HepG2 (cell line): ENCODE results near the gene ZNF384. TPM values are rescaled to one million over a fixed set of nuclear protein-coding genes. Genes with fewer than 3 reads are reported as not detected.

Experiments used
- ARNT ChIP-seq: fragments of 450-650 bp; IDR thresholded peaks from 2 replicates; pipeline ENCODE4 v1.6.1; 2017
- ASH2L ChIP-seq: fragments of 300-600, 200-600 bp; sonication (generic); IDR thresholded peaks from 2 replicates; pipeline ENCODE4 v1.7.0; 2017; ENCODE audit warnings: low read depth, mild to moderate bottlenecking, moderate library complexity, mixed read lengths, low read length; ENCODE audit not compliant: insufficient read length
- ATF4 ChIP-seq, 2 experiments: fragments of 450-650 bp in 1 of 2; sonication (generic) in 1 of 2; formaldehyde crosslinking; IDR thresholded peaks; 2 replicates each; pipeline versions ENCODE4 v1.5.0 to v1.8.0; 2020 to 2022; ENCODE audit warnings: mild to moderate bottlenecking in 1 of 2, missing genetic modification reagents in 1 of 2
- ATF7 ChIP-seq, 2 experiments: fragments of 450-650 bp in 1 of 2; sonication (generic) in 1 of 2; formaldehyde crosslinking in 1 of 2; IDR thresholded peaks; 2 replicates each; pipeline versions ENCODE4 v1.4.0 to v1.6.1; 2016 to 2020; ENCODE audit warnings: antibody characterized with exemption in 1 of 2, mild to moderate bottlenecking in 1 of 2, missing genetic modification reagents in 1 of 2
- BRD4 ChIP-seq: sonication (generic); formaldehyde crosslinking; IDR thresholded peaks from 2 replicates; pipeline ENCODE4 v1.4.0; 2020; ENCODE audit warnings: missing genetic modification reagents
- FOXM1 ChIP-seq: sonication (generic); formaldehyde crosslinking; IDR thresholded peaks from 2 replicates; pipeline ENCODE4 v1.5.0; 2020; ENCODE audit warnings: missing genetic modification reagents
- JARID2 ChIP-seq: sonication (generic); formaldehyde crosslinking; IDR thresholded peaks from 2 replicates; pipeline ENCODE4 v1.8.1; 2023; ENCODE audit warnings: missing genetic modification reagents, inconsistent platforms; ENCODE audit not compliant: insufficient replicate concordance
- NFATC3 ChIP-seq: sonication (generic); formaldehyde crosslinking; IDR thresholded peaks from 2 replicates; pipeline ENCODE4 v1.5.1; 2020; ENCODE audit warnings: mild to moderate bottlenecking, missing genetic modification reagents
- PHF20 ChIP-seq: sonication (generic); formaldehyde crosslinking; IDR thresholded peaks from 2 replicates; pipeline ENCODE4 v1.5.0; 2020; ENCODE audit warnings: mild to moderate bottlenecking, missing genetic modification reagents
- RNF2 ChIP-seq: fragments of 450-650 bp; conservative IDR thresholded peaks from 2 replicates; pipeline ENCODE4 v1.6.1; 2016; ENCODE audit warnings: low read depth
- SETDB1 ChIP-seq: sonication (generic); formaldehyde crosslinking; IDR thresholded peaks from 2 replicates; pipeline ENCODE4 v1.5.1; 2020; ENCODE audit warnings: missing genetic modification reagents, mild to moderate bottlenecking, borderline replicate concordance
- SNAI1 ChIP-seq: sonication (generic); formaldehyde crosslinking; IDR thresholded peaks from 2 replicates; pipeline ENCODE4 v1.5.0; 2020; ENCODE audit warnings: mild to moderate bottlenecking, missing genetic modification reagents, borderline replicate concordance
- SOX13 ChIP-seq, 3 experiments: fragments of 450-650 bp in 1 of 3; sonication (generic) in 1 of 3; formaldehyde crosslinking in 1 of 3; IDR thresholded peaks in 2 of 3; conservative IDR thresholded peaks in 1 of 3; 2 replicates each; pipeline versions ENCODE4 v1.5.0 to v1.6.1; 2016 to 2020; ENCODE audit warnings: antibody characterized with exemption in 1 of 3, mild to moderate bottlenecking in 1 of 3, missing compliant biosample characterization in 1 of 3, missing genetic modification reagents in 1 of 3, moderate library complexity in 1 of 3
- SRSF1 ChIP-seq: fragments of 200-400 bp; formaldehyde crosslinking; optimal IDR thresholded peaks from 2 replicates; pipeline ENCODE3; 2017; ENCODE audit warnings: mild to moderate bottlenecking, low read depth, low read length, moderate library complexity
- ZBTB8A ChIP-seq: sonication (generic); formaldehyde crosslinking; IDR thresholded peaks from 2 replicates; pipeline ENCODE4 v1.4.0; 2020; ENCODE audit warnings: mild to moderate bottlenecking, low read depth, missing genetic modification reagents, borderline replicate concordance
- ZC3H4 ChIP-seq: sonication (generic); formaldehyde crosslinking; IDR thresholded peaks from 2 replicates; pipeline ENCODE4 v1.4.0; 2020; ENCODE audit warnings: missing genetic modification reagents, borderline replicate concordance
- ZFP1 ChIP-seq: IDR thresholded peaks from 2 replicates; pipeline ENCODE4 v1.6.1; 2016
- ZNF17 ChIP-seq: sonication (generic); formaldehyde crosslinking; IDR thresholded peaks from 2 replicates; pipeline ENCODE4 v1.5.0; 2020; ENCODE audit warnings: mild to moderate bottlenecking, missing genetic modification reagents
- ZNF205 ChIP-seq: IDR thresholded peaks from 2 replicates; pipeline ENCODE4 v1.6.1; 2018; ENCODE audit warnings: missing biosample characterization, missing genetic modification reagents
- ZNF235 ChIP-seq: sonication (generic); formaldehyde crosslinking; IDR thresholded peaks from 2 replicates; pipeline ENCODE4 v1.8.1; 2023; ENCODE audit warnings: mild to moderate bottlenecking, missing genetic modification reagents, borderline replicate concordance
- ZNF382 ChIP-seq: sonication (generic); formaldehyde crosslinking; IDR thresholded peaks from 2 replicates; pipeline ENCODE4 v1.5.0; 2020; ENCODE audit warnings: missing genetic modification reagents, mild to moderate bottlenecking, borderline replicate concordance
- ZNF512 ChIP-seq: sonication (generic); formaldehyde crosslinking; IDR thresholded peaks from 2 replicates; pipeline ENCODE4 v1.4.0; 2020; ENCODE audit warnings: mild to moderate bottlenecking, missing genetic modification reagents
- ZNF576 ChIP-seq: sonication (generic); formaldehyde crosslinking; IDR thresholded peaks from 2 replicates; pipeline ENCODE4 v1.4.0; 2020; ENCODE audit warnings: mild to moderate bottlenecking, missing genetic modification reagents
- ZNF788 ChIP-seq: sonication (generic); formaldehyde crosslinking; IDR thresholded peaks from 2 replicates; pipeline ENCODE4 v1.5.0; 2020; ENCODE audit warnings: mild to moderate bottlenecking, missing genetic modification reagents, borderline replicate concordance
- polyA plus RNA-seq, 8 experiments: library from polyadenylated mRNA; depleted of rRNA in 3 of 8; stranded (reverse) in 7 of 8; unstranded in 1 of 8; fragments of >200 nt; fragmentation: Illumina TruSeq in 4 of 8; extraction: Trizol in 4 of 8; gene quantifications; 2 replicates each; pipeline versions ENCODE4 v1.2.1 to v1.2.3, GENCODE V29; 2011 to 2016; ENCODE audit warnings: low read depth in 4 of 8, missing spikeins in 1 of 8, mixed read lengths in 1 of 8; ENCODE audit not compliant: insufficient read depth in 1 of 8
- total RNA-seq, 5 experiments: library from RNA; depleted of rRNA; stranded (reverse); fragments of >200 nt; fragmentation: Illumina TruSeq; extraction: Trizol; gene quantifications; 2 replicates each; pipeline ENCODE4 v1.2.3, GENCODE V29; 2016; ENCODE audit warnings: low read depth in 1 of 5
- TF ChIP-seq, protein P1 (sequence below): sonication (generic); formaldehyde crosslinking; IDR thresholded peaks from 2 replicates; pipeline ENCODE4 v1.5.0; 2020; ENCODE audit warnings: mild to moderate bottlenecking, missing genetic modification reagents

The ZNF384 gene
- total and polyA plus RNA-seq, 2 of the 13 experiments (the other 11 are each of a cell fraction or from before 2014, with no cell fraction given), result 23.6 to 55.3 TPM

DNA sequence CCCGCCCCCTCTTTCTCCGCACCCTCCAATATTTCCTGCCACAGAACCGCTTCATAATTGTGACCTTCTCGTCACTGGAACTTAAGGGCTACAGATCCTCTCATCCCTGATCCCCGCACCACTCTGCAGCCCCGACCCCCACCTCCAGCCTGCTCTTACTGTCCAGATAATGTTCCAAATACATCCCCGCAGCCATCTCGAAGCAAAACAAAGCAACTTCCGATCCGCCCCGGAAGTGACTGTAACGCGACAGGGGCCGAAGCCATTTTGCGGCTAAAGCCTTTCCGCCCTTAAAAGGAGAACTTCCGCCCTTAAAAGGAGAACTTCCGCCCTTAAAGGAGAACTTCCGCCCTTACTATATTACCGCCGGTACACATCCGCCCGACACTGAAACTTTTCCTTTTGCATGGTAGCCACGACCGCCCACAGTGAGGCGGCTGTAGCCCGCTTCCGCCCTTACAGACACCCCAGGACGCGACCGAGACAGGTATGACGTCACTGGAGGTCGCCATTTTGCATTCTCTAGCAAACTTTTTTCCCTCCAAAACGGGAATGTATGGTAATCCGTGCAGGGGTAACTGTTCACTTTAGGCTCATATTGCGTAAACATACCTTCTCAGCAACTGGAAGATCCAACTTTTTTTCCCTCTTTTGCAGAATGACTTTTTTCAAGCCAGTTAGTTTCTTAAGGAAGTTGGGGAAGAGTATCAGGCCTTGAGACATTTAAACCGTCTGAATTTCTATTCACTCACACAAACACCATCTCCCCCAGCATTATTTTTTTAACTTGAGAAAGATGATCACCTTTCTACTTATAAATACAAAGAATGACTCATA is 26.1 kb downstream of the ZNF384 start, which contains the start of gene ING4 (continued):
- TF ChIP-seq ZC3H4 (CRISPR knock-in tag), result no peak
- no peak; the same call in 1 of the 2 replicates for TF ChIP-seq ZFP1
- TF ChIP-seq ZNF382, result no peak
- TF ChIP-seq SETDB1 (CRISPR knock-in tag), result no peak
- no peak for TF ChIP-seq ARNT
- no peak for TF ChIP-seq FOXM1
- peak; percentile 76; the same call in 1 of the 2 replicates for TF ChIP-seq ZNF17 (CRISPR knock-in tag)
- TF ChIP-seq RNF2, result no peak
- no peak for TF ChIP-seq ZNF235 (CRISPR knock-in tag)
- peak in 1 of 2 experiments; percentile 72; a peak in 2 of 4 replicates for TF ChIP-seq ATF4 (CRISPR knock-in tag; IDR thresholded peaks at IDR 0.05)
- TF ChIP-seq SNAI1, result no peak
- TF ChIP-seq ZBTB8A (CRISPR knock-in tag), result no peak
- TF ChIP-seq SOX13 (IDR thresholded peaks at IDR 0.05), result no peak
- 0 out of 4 replicates have a peak, but pooled peaks of 1 of the 2 experiments have one; percentile 40 for TF ChIP-seq SOX13 (CRISPR knock-in tag; conservative IDR thresholded peaks at IDR 0.05 in 1 of 2, IDR thresholded peaks at IDR 0.05 in 1 of 2)
- peak; percentile 88 for TF ChIP-seq ASH2L
- TF ChIP-seq, protein P1, sequence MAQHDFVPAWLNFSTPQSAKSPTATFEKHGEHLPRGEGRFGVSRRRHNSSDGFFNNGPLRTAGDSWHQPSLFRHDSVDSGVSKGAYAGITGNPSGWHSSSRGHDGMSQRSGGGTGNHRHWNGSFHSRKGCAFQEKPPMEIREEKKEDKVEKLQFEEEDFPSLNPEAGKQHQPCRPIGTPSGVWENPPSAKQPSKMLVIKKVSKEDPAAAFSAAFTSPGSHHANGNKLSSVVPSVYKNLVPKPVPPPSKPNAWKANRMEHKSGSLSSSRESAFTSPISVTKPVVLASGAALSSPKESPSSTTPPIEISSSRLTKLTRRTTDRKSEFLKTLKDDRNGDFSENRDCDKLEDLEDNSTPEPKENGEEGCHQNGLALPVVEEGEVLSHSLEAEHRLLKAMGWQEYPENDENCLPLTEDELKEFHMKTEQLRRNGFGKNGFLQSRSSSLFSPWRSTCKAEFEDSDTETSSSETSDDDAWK (CRISPR knock-in tag), result no peak
- 0 out of 2 replicates have a peak, but pooled peaks have one; percentile 41 for TF ChIP-seq NFATC3
- TF ChIP-seq ATF7 (IDR thresholded peaks at IDR 0.05), result peak; percentile 100
- peak; percentile 94 for TF ChIP-seq ATF7 (CRISPR knock-in tag; IDR thresholded peaks at IDR 0.05)
- TF ChIP-seq ZNF576 (CRISPR knock-in tag), result no peak
- TF ChIP-seq ZNF205 (CRISPR knock-in tag), result no peak
- TF ChIP-seq JARID2 (CRISPR knock-in tag), result peak; percentile 17
- TF ChIP-seq ZNF788 (CRISPR knock-in tag), result no peak
- TF ChIP-seq PHF20 (CRISPR knock-in tag), result peak; percentile 98
- peak; percentile 69; the same call in 1 of the 2 replicates for TF ChIP-seq BRD4 (CRISPR knock-in tag)
- peak; percentile 60 for TF ChIP-seq SRSF1
- no peak for TF ChIP-seq ZNF512 (CRISPR knock-in tag)
